Activated CD4-positive, alpha-beta T cell treated with anti-CD3 and anti-CD28 coated beads, Interleukin-2, amount 50 U/mL, for 16 hours (primary cell): ENCODE measurements around the gene ELOVL6.
"Not testable (repeated sequence)": the region's sequence is repeated elsewhere in the genome, so short reads cannot be mapped to it uniquely, and the experiment has no call there.

Source experiments
- DNase-seq: peaks from one replicate; pipeline ENCODE4 v3.0.0-alpha.2; 2020

The ELOVL6 gene

DNA sequence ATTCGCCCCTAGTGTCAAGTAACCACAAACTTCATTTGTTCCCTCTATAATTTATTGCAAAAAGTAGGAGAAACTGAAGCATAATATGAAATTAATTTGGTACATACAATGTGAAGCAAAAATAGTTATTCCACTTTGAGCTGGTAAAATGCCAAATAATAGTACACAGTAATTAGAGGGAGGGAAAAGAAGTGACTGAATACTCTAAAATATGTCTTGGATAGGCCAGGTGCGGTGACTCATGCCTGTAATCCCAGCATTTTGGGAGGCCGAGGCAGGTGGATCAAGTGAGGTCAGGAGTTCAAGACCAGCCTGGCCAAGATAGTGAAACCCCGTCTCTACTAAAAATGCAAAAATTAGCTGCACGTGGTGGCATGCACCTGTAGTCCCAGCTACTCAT, 41.2 kb downstream of the ELOVL6 start:
- DNase-seq, result not testable (repeated sequence)

DNA sequence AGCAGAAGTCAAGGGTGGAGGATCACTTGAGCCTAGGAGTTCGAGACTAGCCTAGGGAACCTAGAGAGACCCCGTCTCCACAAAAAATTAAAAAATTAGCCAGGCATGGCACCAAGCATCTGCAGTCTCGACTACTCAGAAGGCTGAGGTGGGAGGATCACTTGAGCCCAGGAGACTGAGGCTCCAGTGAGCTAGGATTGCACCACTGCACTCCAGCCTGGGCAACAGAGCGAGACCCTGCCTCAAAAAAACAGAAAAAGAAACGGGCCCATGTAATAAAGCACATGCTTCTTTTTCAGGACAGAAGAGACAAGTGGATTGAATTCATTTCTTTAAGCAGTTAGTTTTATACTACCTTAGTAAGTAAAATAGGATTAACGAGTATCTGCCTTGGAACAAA, 42.0 kb downstream of the ELOVL6 start:
- no peak for DNase-seq

DNA sequence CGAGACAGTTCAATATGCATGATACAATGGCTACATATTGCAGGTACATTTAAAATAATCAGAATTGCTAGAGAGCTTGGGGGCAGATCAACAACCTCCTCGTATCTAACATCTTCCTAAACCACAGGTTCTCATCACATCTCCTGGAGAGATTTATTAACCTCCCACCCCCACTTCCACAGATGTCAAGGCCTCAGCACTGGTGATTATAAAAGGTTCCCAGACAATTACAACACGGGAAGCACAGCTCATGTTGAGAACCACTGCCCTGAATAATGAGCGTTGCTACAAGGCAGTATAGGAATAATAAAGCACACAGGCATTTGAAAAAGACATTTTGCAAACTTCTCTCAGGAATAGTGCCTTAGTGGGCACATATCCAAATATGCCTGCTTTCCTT, 42.8 kb downstream of the ELOVL6 start:
- DNase-seq, result no peak

DNA sequence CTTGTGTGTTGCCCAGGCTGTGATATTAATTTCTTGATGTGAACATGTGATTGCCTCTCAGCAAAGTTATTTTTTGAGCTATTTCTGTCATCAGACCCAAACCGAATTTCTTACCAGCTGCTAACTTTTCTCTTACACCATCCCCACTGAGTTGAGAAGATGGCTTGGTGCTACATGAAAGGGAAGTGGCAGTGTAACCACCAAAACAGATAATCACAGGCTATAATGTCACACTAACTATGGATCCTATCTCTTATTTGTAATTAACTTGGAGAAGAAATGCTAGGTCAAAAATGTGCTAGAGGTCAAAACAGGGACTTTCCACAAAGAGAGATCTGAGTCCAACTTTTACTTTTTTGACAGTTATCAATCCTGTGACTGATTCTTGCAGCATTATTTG, 43.8 kb downstream of the ELOVL6 start:
- no peak for DNase-seq

DNA sequence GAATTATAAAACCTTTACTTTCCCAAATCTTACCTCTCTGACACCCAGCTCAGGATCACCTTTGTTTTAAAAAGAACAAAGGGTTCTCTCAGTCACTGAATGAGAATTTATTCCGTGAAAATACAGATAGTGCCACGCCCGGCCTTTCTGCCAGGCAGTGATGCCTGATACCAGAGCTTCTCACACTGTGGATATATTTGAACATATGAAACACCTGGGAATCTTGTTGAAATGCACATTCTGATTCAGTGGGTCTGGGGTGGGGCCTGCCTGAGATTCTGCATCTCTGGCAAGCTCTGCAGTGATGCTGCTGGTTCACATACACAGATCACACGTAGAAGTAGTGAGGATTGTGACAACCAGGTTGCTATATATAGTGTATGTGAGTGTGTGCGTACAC, 46.0 kb downstream of the ELOVL6 start:
- no peak for DNase-seq

DNA sequence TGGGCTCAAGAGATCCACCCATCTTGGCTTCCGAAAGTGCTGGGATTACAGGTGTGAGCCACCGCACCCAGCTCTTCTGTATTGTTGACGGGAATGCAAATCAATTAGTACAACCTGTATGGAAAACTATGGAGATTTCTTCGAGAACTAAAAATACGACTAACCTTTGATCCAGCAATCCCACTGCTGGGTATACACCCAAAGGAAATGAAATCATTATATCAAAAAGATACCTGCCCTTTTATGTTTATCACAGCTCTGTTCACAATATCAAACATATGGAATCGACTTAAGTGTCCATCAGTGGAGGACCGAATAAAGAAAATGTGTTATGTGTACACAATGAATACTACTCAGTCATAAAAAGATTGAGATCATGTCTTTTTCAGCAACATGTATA, 49.3 kb downstream of the ELOVL6 start:
- no peak for DNase-seq

DNA sequence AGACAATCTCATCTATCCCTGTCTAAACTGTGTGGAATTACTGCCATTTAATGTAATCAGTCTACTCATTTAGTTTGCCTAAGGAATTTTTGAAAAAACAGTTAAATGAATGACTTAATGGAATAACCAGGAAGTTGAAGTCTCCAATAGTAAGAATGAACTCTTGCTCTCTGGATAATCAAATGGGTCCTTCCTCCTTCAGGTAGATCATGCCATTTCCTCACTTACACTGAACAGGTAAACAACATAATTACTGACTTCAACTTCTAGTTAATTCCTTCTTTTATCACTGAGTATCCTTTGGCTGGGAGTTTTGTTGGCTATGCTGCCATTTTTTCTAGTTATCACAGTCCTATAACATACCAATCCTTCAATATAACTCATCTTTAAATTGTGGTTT, 56.0 kb downstream of the ELOVL6 start:
- DNase-seq, result no peak

DNA sequence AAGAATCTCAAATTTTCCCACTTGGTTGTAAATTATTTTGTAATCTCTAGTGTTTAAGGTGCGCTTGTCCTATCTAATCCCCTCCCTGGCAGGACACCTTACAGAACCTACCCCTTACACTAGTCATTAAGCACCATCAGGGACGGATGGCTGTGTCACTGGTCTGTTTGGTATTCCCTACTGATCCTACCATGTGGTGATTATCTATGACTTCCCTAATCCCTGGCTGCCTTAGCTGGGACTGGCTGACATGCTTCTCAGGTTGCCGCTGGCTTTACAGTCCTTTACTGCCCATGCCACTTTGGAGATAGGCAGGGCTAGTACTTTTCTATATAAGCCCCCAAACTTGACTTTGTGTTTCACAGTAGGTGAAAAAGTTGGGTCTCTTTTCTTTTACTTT, 58.6 kb downstream of the ELOVL6 start:
- no peak for DNase-seq

DNA sequence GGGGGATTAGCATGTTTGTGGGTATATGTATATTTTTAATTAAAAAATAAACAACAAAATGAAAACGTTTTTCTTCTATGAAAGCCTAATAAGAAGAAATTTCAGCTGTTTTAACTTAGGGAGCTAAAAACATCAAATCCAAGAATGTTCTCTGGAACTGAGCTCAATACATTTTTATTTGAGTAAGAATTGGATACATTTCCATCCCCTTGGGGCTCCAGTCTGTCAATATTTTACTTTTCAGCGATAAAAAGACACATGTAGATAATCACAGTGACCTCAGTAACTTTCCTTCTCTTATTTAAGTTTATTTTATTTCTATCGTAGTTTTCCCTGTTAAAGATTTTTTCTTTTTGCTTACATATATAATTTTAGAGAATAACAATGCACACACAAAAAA, 59.3 kb downstream of the ELOVL6 start:
- DNase-seq, result no peak

DNA sequence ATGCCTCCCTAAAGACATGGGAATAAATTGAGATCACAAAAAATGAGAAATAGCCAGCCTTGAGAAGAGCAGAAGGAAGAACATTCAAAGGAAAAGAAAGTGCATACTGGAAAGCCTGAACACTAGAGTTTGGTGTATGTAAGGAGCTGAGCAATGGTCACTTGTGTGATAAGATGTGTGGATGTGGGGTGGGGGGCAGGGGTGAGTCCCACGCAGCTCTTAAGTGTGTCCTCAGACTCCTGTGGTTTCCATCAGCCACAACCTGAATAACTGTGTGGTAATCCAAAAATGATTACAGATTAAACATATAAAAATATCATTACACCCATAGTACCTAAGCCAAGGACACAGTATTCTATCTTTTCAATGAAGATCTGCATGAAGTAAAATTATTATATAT, 59.9 kb downstream of the ELOVL6 start:
- no peak for DNase-seq

DNA sequence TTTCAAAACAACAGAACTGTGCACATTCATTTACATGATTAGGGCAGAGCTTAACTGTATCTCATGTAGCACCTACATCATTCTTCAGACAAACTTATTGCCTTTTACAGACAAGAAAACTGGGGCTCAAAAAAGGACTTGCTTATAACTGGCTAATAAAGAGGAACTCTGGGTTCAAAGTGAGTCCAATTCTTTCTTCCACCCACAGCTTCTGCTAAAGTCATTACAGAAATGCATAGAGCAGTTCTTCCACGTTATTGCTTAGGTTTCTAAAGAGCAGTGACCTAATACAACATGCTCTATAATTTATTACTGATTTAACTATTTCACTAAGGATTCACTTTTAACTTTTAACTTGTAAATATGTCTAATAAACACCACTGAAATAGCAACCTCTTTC, 60.6 kb downstream of the ELOVL6 start:
- DNase-seq, result no peak

DNA sequence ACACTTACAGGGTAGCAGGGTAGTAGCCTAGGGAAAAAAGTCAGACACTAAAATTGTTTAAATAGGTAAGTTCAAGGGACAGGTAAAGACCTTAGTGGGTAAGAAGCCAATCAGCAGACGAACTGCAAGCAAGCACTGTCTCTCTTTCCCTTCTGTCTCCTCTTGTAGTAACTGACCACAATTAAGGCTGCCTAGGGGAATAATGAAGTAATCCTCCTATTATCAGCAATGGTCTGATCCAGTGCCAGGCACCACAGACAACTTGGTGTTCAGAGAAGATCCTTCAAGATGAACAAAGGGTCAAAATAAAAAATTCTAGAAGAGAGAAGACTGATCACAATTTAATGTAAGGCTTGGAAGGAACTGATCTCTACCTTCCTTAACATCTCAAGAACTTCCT, 62.9 kb downstream of the ELOVL6 start:
- DNase-seq, result no peak

DNA sequence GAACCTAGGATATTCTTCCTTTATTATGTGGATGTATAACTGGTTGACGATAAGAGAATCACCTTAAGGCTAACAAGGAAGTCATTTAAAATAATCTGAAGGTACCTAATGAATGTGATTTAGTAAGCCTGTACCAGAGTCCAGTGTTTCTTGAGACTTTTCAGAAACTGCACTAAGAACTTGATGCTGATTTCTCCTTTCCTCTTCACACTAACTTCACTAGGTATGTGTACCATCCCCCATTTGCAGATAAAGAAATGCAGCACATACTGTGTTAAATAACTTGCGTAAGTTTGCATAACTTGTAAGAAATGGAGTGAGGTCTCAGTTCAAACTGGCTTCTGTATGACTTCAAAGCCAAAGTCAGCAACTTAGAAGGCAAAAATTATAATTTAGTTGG, 63.3 kb downstream of the ELOVL6 start:
- no peak for DNase-seq

DNA sequence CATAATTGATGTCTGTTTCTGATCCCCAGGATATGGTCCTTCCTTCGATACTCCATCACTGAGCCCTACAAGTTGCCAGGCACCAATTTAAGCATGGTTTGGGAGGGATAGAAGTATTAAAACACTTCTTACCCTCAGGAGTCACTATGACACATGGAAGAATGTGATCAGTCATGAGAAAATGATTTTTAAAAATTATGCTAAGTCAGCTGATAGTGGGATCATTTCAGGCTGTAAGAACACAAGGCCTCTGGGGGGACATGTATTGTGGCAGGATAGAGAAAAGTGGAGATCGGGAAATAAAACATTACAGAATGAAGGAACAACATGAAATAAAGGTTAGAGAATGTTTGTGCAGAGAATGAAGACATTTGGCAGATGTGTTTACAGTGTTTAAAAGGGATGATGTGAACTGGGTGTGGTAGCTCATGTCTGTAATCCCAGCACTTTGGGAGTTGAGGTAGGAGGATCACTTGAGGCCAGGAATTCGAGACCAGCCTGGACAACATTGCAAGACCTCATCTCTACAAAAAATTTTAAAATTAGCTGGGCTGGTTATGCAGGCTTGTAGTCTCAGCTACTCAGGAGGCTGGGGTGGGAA, 64.0 kb downstream of the ELOVL6 start:
- no peak for DNase-seq

DNA sequence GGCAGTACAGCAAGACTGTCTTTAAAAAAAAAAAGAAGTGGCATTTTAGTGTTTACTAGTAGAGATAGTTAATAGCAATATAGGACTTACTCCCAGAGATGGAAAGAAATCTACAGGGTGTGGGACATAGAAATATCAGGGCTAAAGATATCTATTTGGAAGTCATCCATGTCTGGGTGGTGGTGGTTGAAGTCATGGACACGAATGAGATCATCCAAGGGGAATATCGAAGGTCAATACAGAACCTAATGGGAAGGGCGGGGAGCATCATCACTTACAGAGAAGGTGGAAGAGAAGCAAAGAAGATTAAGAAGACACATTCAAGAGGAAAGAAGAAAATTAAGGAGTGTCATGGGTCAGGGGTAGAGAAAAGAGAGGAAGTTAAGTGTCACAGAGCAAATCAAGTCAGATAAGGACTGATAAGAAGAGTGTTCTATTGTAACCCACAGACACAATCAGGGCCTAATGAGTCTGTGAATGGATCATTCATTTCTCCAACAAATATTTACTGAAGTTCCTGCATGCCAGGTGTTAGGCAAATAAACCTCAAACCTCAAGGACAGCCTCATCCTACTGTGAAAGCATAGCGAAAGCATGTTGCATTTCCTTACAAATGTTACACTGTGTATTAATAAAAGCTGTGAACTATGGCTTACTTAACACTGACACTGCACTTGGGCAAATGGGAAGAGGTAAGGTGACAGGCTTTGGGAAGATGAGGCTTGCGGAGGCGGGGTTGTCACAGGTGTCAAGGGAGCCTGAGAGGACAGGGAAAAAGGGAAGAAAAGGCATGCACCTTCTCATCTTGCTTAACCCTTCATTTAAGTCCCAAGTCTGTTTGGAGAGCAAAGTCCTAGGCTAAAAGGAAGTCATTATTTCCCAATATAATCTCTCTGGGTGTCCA, 65.3 kb downstream of the ELOVL6 start:
- no peak for DNase-seq

DNA sequence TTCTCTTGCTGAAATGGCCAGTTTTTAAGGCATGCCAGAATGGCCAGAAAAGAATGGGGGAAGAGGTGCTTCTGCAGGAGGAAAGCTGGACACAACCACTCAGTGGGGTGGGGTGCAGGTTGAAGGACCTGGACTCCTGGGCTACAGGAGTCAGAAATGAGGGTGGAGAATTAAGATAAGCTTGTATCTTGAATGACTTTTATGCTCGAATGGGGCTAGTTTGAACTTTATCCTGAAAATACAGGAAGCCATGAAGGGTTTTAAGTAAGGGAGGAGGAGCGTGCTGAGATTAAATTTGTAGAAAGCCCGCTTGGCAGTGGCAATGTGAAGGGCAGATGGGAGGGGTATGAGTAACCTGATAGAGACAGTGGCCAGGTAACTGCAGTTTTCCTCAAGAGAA, 66.5 kb downstream of the ELOVL6 start:
- no peak for DNase-seq

DNA sequence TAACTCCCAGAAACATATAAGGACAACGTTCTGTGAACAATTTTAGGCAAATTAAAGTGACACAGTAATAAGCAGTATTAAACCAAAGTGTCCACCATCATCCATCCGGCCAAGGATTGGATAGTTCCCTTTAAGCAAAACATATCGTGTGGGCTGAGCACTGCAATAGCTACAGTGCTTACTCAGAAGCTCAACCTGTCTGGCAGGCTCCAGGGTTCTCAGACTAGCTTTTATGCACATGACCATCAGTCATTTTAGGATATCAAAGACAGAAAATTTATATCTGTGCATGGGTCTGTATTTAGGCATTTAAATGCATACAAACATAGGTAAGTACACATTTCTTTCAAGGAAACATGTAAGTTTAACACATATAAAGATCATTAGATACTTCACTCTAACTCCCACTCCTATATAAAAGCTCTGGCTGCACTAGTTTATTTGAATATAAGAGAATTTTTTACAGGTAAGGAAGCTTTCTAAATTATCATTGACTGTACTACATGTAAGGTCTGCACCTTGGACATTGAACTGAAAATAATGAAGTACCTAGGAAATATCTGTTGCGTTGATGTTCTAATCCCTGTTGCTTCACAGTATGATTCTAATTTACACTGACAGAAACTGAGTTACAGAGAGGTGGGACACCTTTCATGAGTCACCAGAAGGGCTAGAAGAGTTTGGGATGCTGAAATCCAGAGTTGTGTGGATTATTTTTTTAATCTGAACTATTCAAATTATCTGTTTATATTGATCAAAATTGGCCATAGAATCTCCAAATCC, 67.6 kb downstream of the ELOVL6 start:
- no peak for DNase-seq

DNA sequence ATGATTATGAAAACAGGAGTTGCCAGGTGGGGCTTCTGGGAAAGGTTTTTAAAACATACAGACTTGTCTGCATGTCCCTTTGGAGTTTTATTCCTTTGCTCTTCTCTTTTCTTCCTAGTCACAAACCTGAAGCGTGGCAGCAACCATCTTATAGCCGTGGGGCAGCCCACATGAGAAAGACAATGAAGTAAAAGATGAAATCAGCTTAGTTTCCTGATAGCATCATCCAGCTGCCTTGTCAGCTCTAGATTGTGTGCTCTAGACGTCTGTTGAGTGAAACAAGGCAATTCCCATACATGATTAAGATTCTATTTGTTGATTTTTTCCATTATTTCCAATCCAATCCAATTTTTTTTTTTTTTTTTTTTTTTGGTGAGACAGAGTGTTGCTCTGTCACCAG, 68.9 kb downstream of the ELOVL6 start:
- no peak for DNase-seq

DNA sequence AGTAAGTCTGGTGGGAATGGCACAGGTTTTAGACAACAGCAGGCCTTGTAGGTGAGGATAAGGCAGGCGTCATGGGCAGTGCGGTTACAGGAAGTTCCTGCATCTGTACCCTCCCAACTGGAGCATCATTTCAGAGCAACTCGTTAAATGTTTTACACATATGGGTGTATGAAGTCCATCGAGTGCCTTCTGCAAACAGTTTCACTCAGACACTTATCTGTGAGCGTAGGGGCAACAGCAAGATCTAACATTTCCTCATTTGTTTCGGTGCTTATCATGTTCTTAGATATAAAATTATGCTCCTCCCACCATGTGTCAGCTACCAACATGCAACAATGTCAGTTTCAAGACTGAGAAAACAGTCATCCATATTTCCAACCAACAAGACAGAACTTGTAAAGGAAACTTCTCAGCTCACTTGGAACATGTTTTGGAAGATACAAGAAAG, 69.9 kb downstream of the ELOVL6 start:
- DNase-seq, result no peak

DNA sequence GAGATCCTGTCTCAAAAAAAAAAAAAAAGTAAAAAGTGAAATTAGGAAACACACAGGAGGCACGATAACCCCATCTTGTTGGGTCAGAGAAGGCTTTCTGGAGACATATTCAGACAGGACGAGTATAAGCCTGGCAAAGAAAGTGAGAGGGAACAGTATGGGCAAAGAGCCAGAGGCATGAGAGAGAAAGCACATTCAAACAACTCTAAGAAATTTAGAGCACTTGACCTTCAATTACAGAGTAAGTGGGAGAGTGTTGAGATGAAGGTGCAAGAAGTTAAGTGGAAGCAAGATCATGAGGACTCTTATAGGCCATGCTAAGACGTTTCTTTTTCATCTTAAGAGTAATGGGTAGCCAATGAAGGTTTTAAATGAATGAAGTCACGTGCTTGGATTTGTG, 70.4 kb downstream of the ELOVL6 start:
- no peak for DNase-seq

DNA sequence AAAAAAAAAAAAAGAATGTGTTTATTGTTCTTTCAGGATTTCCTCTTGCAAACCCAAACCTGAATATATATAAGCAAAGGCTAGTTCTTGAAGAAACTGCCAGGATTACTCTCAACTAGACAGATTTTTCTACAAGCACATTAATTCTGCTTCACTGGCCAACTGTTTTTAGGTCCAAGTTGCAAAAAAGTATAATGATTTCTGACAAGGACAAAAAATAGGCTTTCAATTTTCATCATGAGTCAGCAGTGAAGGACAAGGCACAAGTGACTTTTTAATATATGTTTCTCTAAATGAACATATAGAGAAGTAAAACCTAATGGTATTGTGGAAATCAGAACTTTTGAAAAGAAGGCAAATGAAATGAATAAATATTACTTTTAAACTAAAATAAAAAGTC, 73.7 kb downstream of the ELOVL6 start:
- DNase-seq, result no peak

DNA sequence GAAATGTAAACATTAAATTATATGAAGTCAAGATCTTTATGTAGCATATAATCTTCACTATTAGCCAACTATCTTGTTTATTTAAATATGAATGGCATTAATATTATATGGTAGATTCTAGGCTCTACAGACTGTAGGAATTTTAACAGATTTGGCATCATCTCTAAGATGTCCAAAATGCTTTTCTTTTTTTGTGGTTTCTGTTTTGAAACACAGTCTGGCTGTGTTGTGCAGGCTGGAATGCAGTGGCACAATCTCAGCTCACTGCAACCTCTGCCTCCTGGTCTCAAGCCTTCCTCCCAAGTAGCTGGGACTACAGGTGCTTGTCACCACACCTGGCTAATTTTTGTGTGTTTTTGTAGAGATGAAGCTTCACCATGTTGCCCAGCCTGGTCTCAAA, 76.2 kb downstream of the ELOVL6 start:
- DNase-seq, result no peak

DNA sequence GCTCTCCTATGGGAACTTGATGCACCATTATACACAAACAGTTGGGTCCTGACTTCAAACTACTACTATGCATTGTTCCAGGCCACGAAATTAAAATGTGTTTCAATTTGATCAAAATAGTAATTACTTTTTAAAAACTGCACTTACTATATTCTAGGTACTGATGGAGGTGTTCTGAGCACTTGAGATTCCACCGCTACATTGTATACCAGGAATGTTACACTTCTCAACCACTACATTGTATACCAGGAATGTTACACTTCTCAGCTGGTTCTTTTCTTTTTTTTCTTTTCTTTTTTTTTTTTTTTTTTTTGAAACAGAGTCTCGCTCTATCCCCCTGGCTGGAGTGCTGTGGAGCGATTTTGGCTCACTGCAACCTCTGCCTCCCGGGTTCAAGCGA, 77.9 kb downstream of the ELOVL6 start:
- no peak for DNase-seq

DNA sequence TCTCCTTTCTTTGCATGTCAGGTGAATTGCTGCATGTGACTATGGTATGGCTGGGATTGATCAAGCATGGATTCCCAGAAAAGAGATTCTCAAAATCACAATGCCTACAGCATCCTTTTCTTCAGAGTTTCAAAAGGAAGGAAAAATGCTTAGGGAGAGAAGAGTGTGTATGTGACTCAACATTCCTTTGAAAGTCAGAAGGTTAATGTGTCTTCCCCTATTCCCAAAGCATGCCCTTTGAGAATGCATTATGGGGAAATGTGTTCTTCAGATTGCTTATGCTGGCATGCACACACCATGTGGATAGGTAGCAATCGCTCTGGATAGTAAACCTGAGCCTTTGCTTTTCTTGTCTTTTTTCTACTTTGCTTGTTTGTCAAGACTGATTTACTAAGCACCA, 78.5 kb downstream of the ELOVL6 start:
- DNase-seq, result no peak
